HL-60 (cell line): ENCODE measurements around the gene MCF2L2.

Experiments
- GABPA ChIP-seq: IDR thresholded peaks from 2 replicates; pipeline ENCODE4 v1.6.1; 2012; ENCODE audit warnings: low read depth
- POLR2AphosphoS5 ChIP-seq: IDR thresholded peaks from 2 replicates; pipeline ENCODE4 v1.6.1; 2012; ENCODE audit warnings: low read depth
- SPI1 ChIP-seq: IDR thresholded peaks from 2 replicates; pipeline ENCODE4 v1.6.1; 2012; ENCODE audit warnings: low read depth, mild to moderate bottlenecking, borderline replicate concordance
- TF ChIP-seq, protein P1 (sequence below): IDR thresholded peaks from one replicate; pipeline ENCODE4 v1.5.1; 2011; ENCODE audit warnings: low read length, control low read depth, inconsistent platforms; ENCODE audit not compliant: insufficient read depth
- TF ChIP-seq, protein P2 (sequence below): IDR thresholded peaks from 2 replicates; pipeline ENCODE4 v1.6.1; 2012; ENCODE audit warnings: low read depth; ENCODE audit not compliant: insufficient replicate concordance

DNA sequence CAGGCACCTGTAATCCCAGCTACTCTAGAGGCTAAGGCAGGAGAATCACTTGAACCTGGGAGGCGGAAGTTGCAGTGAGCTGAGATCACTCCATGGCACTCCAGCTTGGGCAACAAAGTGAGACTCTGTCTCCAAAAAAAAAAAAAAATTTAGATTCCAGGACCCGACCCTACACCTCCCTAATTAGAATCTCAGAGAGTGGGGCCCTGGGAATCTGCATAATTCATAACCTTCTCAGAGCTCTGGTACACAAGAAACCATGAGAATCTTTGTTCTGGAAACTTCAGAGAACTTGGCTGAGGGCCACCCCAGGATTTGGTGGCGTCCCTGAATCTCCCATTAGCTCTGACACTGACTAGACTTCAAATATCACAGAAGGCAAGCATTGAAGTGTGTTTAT, 143.8 kb downstream of the MCF2L2 start:
- TF ChIP-seq, protein P1, sequence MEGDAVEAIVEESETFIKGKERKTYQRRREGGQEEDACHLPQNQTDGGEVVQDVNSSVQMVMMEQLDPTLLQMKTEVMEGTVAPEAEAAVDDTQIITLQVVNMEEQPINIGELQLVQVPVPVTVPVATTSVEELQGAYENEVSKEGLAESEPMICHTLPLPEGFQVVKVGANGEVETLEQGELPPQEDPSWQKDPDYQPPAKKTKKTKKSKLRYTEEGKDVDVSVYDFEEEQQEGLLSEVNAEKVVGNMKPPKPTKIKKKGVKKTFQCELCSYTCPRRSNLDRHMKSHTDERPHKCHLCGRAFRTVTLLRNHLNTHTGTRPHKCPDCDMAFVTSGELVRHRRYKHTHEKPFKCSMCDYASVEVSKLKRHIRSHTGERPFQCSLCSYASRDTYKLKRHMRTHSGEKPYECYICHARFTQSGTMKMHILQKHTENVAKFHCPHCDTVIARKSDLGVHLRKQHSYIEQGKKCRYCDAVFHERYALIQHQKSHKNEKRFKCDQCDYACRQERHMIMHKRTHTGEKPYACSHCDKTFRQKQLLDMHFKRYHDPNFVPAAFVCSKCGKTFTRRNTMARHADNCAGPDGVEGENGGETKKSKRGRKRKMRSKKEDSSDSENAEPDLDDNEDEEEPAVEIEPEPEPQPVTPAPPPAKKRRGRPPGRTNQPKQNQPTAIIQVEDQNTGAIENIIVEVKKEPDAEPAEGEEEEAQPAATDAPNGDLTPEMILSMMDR, result no peak
- TF ChIP-seq POLR2AphosphoS5 (no peak), GABPA (no peak), SPI1 (no peak)
- TF ChIP-seq, protein P2, sequence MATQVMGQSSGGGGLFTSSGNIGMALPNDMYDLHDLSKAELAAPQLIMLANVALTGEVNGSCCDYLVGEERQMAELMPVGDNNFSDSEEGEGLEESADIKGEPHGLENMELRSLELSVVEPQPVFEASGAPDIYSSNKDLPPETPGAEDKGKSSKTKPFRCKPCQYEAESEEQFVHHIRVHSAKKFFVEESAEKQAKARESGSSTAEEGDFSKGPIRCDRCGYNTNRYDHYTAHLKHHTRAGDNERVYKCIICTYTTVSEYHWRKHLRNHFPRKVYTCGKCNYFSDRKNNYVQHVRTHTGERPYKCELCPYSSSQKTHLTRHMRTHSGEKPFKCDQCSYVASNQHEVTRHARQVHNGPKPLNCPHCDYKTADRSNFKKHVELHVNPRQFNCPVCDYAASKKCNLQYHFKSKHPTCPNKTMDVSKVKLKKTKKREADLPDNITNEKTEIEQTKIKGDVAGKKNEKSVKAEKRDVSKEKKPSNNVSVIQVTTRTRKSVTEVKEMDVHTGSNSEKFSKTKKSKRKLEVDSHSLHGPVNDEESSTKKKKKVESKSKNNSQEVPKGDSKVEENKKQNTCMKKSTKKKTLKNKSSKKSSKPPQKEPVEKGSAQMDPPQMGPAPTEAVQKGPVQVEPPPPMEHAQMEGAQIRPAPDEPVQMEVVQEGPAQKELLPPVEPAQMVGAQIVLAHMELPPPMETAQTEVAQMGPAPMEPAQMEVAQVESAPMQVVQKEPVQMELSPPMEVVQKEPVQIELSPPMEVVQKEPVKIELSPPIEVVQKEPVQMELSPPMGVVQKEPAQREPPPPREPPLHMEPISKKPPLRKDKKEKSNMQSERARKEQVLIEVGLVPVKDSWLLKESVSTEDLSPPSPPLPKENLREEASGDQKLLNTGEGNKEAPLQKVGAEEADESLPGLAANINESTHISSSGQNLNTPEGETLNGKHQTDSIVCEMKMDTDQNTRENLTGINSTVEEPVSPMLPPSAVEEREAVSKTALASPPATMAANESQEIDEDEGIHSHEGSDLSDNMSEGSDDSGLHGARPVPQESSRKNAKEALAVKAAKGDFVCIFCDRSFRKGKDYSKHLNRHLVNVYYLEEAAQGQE, result no peak
